ENCODE results near the gene AMIGO3.

AMIGO3 gene

GRCh38 chr3:49671291-49672288 is 47.9 kb downstream of the AMIGO3 start:
- DNase-seq (ENCODE audit: insufficient read length, low spot score) (peak; percentile 74), FAIRE-seq (peak; percentile 82)

- no peak for FAIRE-seq
- no peak for DNase-seq (ENCODE audit: insufficient read length, low spot score)
Measured at GRCh38 chr3:49670940-49671290, 48.6 kb downstream of the AMIGO3 start.

- FAIRE-seq (no peak), DNase-seq (ENCODE audit: insufficient read length, low spot score) (no peak)
Measured at GRCh38 chr3:49669352-49669751, 50.1 kb downstream of the AMIGO3 start.

GRCh38 chr3:49668861-49669260 is 50.6 kb downstream of the AMIGO3 start:
- DNase-seq (ENCODE audit: insufficient read length, low spot score) (no peak), FAIRE-seq (no peak)

GRCh38 chr3:49668414-49668797 is 51.1 kb downstream of the AMIGO3 start:
- FAIRE-seq: no peak
- DNase-seq (ENCODE audit: insufficient read length, low spot score): no peak

- FAIRE-seq: no peak
- no peak for DNase-seq (ENCODE audit: insufficient read length, low spot score)
Measured at GRCh38 chr3:49667701-49668413, 51.6 kb downstream of the AMIGO3 start.

Measured in GM19239 (cell line).